Endothelial cell (in vitro differentiated cells): Measurements from ENCODE around the gene LMO2. TPM values are rescaled to one million over a fixed set of nuclear protein-coding genes. Genes with fewer than 3 reads are reported as not detected.

Experiments used
- DNase-seq: peaks from one replicate; pipeline ENCODE4 v3.0.0; 2021; ENCODE audit warnings: low spot score
- H3K27ac Mint-ChIP-seq: one replicate; pipeline ENCODE4 v1.8.0; 2021; ENCODE audit warnings: mixed read lengths, inconsistent platforms; ENCODE audit not compliant: unreplicated experiment
- H3K27me3 Mint-ChIP-seq: one replicate; pipeline ENCODE4 v1.8.0; 2021; ENCODE audit warnings: mild to moderate bottlenecking, moderate library complexity, mixed read lengths, inconsistent platforms; ENCODE audit not compliant: unreplicated experiment
- H3K36me3 Mint-ChIP-seq: one replicate; pipeline ENCODE4 v1.8.0; 2021; ENCODE audit warnings: mild to moderate bottlenecking, low read depth, mixed read lengths, inconsistent platforms; ENCODE audit not compliant: unreplicated experiment
- H3K4me1 Mint-ChIP-seq: one replicate; pipeline ENCODE4 v1.8.0; 2021; ENCODE audit warnings: mild to moderate bottlenecking, mixed read lengths, inconsistent platforms; ENCODE audit not compliant: unreplicated experiment
- H3K4me3 Mint-ChIP-seq: one replicate; pipeline ENCODE4 v1.8.0; 2021; ENCODE audit warnings: mild to moderate bottlenecking, mixed read lengths, inconsistent platforms; ENCODE audit not compliant: unreplicated experiment
- H3K9me3 Mint-ChIP-seq: one replicate; pipeline ENCODE4 v1.8.0; 2021; ENCODE audit warnings: mixed read lengths, inconsistent platforms; ENCODE audit not compliant: unreplicated experiment
- total RNA-seq: library from RNA; stranded (reverse); fragmentation: NEBNext Ultra II Directional; extraction: Animal tissue kit (Norgen Biotek cat#: 25700); gene quantifications from one replicate; pipeline ENCODE4 v1.2.1, GENCODE V29; 2021; ENCODE audit not compliant: unreplicated experiment
- TF ChIP-seq, protein P1 (sequence below): fragments of 200-600 bp; sonication (generic); IDR thresholded peaks from one replicate; pipeline ENCODE4 v1.5.0; 2021; ENCODE audit warnings: antibody characterized with exemption; ENCODE audit not compliant: unreplicated experiment

The LMO2 gene
- total RNA-seq, 1 donor from 2014 or later = 223 TPM

DNA sequence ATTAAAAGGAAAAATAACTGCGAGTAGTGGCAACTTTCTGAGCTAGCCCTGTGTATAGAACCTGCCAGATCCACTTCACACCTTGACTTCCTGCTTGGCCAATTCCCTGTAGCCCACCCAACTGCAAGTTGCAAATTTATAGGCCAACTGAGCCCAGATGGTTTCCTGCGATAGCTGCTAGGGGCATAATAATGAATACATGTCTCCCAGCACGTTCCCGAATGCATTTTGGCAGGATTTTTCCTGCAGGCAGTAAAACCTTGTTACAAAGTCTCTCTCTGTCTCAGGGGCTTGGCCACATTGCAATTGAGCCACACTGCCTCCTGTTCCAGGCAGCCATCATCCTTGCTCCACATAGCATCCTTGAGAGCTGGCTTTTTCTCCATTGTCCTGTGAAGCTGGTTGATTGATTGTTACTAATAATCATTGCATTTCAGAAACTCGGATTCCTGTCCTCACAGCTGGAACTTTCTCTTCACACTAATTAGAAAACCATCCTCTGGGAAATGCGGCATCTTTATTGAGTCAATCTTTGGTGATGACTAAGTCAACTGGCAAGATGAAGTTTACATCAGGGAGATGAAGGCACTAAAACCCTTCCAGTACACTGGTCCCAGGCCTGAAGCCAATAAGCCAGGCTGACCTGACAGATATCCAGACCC is 18.6 kb upstream of the LMO2 start:
- H3K9me3 Mint-ChIP-seq = no peaks in the 10 kb centered on the region
- peaks cover 13% of the 10 kb centered on the region for H3K27me3 Mint-ChIP-seq
- H3K4me1 Mint-ChIP-seq = peaks cover 22% of the 10 kb centered on the region
- DNase-seq = no peak
- no peak overlapping the region for H3K4me3 Mint-ChIP-seq
- TF ChIP-seq, protein P1, sequence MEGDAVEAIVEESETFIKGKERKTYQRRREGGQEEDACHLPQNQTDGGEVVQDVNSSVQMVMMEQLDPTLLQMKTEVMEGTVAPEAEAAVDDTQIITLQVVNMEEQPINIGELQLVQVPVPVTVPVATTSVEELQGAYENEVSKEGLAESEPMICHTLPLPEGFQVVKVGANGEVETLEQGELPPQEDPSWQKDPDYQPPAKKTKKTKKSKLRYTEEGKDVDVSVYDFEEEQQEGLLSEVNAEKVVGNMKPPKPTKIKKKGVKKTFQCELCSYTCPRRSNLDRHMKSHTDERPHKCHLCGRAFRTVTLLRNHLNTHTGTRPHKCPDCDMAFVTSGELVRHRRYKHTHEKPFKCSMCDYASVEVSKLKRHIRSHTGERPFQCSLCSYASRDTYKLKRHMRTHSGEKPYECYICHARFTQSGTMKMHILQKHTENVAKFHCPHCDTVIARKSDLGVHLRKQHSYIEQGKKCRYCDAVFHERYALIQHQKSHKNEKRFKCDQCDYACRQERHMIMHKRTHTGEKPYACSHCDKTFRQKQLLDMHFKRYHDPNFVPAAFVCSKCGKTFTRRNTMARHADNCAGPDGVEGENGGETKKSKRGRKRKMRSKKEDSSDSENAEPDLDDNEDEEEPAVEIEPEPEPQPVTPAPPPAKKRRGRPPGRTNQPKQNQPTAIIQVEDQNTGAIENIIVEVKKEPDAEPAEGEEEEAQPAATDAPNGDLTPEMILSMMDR = no peak
- H3K36me3 Mint-ChIP-seq = no peaks in the 10 kb centered on the region
- no peak overlapping the region for H3K27ac Mint-ChIP-seq

DNA sequence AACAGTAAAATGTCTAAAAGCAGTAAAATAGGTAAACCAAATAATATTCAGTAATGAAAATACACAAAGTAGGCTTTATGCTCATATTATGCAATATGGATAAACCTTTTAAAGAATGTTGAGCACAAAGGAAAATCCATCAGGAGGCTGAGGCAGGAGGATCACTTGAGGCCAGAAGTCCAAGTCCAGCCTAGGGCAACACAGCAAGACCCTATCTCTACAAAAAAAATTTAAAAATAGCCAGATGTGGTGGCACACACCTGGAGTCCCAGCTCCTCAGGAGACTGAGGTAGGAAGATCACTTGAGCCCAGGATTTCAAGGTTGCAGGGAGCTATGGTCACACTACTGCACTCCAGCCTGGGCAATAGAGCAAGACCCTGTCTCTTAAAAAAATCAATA is 17.7 kb upstream of the LMO2 start:
- TF ChIP-seq, protein P1 = no peak

DNA sequence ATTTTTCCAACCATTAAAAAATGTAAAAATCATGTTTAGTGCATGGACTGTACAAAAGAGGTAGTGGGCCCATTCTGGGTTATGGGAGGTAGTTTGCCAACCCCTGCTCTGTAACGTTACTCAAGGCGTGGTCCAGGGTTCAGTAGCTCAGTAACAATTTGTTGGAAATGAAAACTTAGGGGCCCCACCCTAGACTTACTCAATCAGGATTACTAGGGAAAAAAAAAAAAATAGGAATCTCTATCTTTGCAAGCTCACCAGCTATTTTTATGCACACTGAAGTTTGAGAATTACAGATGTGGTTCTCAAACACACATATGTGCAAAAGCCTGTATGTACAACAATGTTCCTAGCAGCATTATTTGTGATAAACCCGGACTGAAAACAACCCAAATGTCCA is 17.3 kb upstream of the LMO2 start:
- H3K9me3 Mint-ChIP-seq = no peaks in the 10 kb centered on the region
- peaks cover 10% of the 10 kb centered on the region for H3K27me3 Mint-ChIP-seq
- H3K36me3 Mint-ChIP-seq = no peaks in the 10 kb centered on the region
- peaks cover 22% of the 10 kb centered on the region for H3K4me1 Mint-ChIP-seq
- DNase-seq = no peak
- TF ChIP-seq, protein P1 = no peak
- H3K27ac Mint-ChIP-seq = no peak overlapping the region
- no peak overlapping the region for H3K4me3 Mint-ChIP-seq

More for the DNA sequence above, 17.7 kb upstream of the LMO2 start:
- Mint-ChIP-seq H3K27ac (no peak overlapping the region), H3K36me3 (no peaks in the 10 kb centered on the region), H3K4me3 (no peak overlapping the region), H3K9me3 (no peaks in the 10 kb centered on the region), H3K4me1 (peaks cover 22% of the 10 kb centered on the region), H3K27me3 (peaks cover 12% of the 10 kb centered on the region)
- no peak for DNase-seq

DNA sequence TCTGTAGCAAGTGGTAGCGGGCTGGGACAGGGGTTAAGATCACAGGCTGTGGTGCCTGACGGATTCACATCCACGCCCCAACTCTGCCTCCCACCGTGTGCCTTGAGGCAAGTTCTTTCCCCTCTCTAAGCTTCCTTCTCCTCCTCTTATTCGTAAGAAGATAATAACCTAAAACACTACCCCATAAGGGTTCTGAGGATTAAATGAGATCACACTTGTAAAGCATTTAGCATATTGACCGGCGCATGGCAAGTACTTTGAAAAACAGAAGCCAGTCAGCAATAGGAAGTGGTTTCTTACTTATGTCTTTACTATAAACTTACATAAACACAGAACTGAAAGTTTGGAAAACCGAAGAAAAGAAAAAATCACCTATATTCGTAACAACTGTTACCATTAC is 15.5 kb upstream of the LMO2 start:
- Mint-ChIP-seq H3K27me3 (peaks cover 3% of the 10 kb centered on the region), H3K4me3 (no peak overlapping the region), H3K4me1 (peaks cover 20% of the 10 kb centered on the region), H3K9me3 (no peaks in the 10 kb centered on the region), H3K36me3 (no peaks in the 10 kb centered on the region), H3K27ac (no peak overlapping the region)
- DNase-seq = no peak
- TF ChIP-seq, protein P1 = no peak

DNA sequence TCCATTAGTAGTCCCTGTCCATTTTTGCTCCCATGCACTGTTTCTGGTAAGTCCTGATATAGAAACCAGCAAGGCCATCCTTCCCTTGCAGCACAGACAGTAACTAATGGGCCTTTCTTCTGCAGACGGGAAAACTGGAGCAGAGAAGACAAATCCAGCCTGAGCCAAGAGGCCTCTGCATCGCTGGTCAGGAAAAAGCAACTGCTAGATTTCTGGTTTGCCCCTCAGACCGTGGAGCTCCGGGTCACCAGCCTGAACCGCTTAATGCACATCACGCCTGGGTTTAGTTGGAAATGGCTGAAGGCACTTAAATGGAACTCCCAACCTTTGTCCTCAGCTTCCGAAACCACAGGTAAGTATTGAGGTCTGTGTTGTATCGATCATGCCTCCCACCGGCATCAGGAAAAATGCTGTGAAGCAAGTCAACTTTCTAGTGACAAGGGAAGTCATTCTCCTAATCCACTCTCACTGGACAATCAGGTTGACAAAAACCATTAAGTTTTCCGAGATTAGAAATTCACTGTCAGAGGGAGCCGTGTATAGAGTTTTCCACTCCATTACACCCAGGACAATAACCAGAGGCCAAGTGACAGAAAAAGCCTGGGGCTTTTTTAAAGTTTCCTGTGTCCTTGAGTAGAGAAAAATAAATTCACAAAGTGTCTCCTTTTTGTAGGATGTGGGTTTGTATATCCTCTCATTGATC is 14.8 kb upstream of the LMO2 start:
- no peaks in the 10 kb centered on the region for H3K36me3 Mint-ChIP-seq
- peaks cover under 1% of the 10 kb centered on the region for H3K27me3 Mint-ChIP-seq
- H3K4me1 Mint-ChIP-seq = peaks cover 16% of the 10 kb centered on the region
- no peak overlapping the region for H3K27ac Mint-ChIP-seq
- H3K9me3 Mint-ChIP-seq = no peaks in the 10 kb centered on the region
- TF ChIP-seq, protein P1 = no peak
- H3K4me3 Mint-ChIP-seq = no peak overlapping the region
- no peak for DNase-seq
